ENCODE results near the gene LTBP1.

- TF ChIP-seq EZH2phosphoT487 (IDR thresholded peaks at IDR 0.05; ENCODE audit: low read depth, severe bottlenecking, unreplicated experiment) (no peak), CTCF (IDR thresholded peaks at IDR 0.05; ENCODE audit: poor library complexity) (no peak)
Observed at GRCh38 chr2:33038230-33038629, 91.5 kb downstream of the LTBP1 start.

Measured in hepatocyte (in vitro differentiated cells).